Chondrocyte (in vitro differentiated cells): Measurements from ENCODE around the gene PLXNA4. TPM values are rescaled to one million over a fixed set of nuclear protein-coding genes. Genes with fewer than 3 reads are reported as not detected.
"Not testable (repeated sequence)": the region's sequence is repeated elsewhere in the genome, so short reads cannot be mapped to it uniquely, and the experiment has no call there.

Source experiments
- DNase-seq: peaks from one replicate; pipeline ENCODE4 v3.0.0; 2021; ENCODE audit warnings: mixed read lengths, low spot score
- H3K27ac Mint-ChIP-seq: one replicate; pipeline ENCODE4 v1.8.0; 2021; ENCODE audit warnings: mild to moderate bottlenecking, moderate library complexity, mixed read lengths; ENCODE audit not compliant: unreplicated experiment
- H3K27me3 Mint-ChIP-seq: 2 replicates; pipeline ENCODE4 v1.8.0; 2021; ENCODE audit warnings: low read depth, mixed read lengths
- H3K36me3 Mint-ChIP-seq: 2 replicates; pipeline ENCODE4 v1.8.0; 2021; ENCODE audit warnings: low read depth, mixed read lengths
- H3K4me1 Mint-ChIP-seq: 2 replicates; pipeline ENCODE4 v1.8.0; 2021; ENCODE audit warnings: low read depth, mild to moderate bottlenecking, mixed read lengths
- H3K4me3 Mint-ChIP-seq: one replicate; pipeline ENCODE4 v1.8.0; 2021; ENCODE audit warnings: mild to moderate bottlenecking, moderate library complexity, mixed read lengths; ENCODE audit not compliant: unreplicated experiment
- H3K9me3 Mint-ChIP-seq: 2 replicates; pipeline ENCODE4 v1.8.0; 2021; ENCODE audit warnings: low read depth, mixed read lengths
- total RNA-seq: library from RNA; stranded (reverse); gene quantifications from 3 replicates; pipeline ENCODE4 v1.2.1, GENCODE V29; 2021
- TF ChIP-seq, protein P1 (sequence below): fragments of 200-600 bp; sonication (generic); IDR thresholded peaks from 2 replicates; pipeline ENCODE4 v1.5.0; 2021; ENCODE audit warnings: antibody characterized with exemption, mild to moderate bottlenecking, moderate library complexity

PLXNA4 gene
- total RNA-seq, 1 donor from 2014 or later = 11.3 TPM

DNA sequence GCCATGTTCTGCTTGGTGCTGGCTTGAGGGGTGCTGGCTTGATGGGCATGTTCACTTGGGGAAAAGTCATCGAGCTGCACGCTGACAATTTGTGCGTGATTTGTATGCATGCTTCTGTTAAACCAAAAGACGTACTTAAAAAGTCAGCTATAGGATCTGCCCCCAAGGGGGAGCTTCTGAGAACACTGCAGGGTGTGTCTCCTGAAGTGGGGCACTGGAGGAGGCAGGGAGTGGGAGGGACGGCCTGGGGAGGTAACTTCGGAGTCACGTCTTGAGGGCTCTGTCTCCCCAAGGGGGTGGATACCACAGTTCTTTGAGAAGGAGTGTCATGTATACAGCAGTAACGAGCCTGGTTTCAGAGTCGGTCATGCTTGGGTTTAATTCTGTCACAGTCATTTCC lies 406.5 kb downstream of the PLXNA4 start:
- Mint-ChIP-seq H3K27me3 (no peaks in the 10 kb centered on the region), H3K9me3 (no peaks in the 10 kb centered on the region), H3K27ac (no peak overlapping the region), H3K4me3 (no peak overlapping the region), H3K36me3 (peaks cover 10% of the 10 kb centered on the region), H3K4me1 (no peaks in the 10 kb centered on the region)
- TF ChIP-seq, protein P1, sequence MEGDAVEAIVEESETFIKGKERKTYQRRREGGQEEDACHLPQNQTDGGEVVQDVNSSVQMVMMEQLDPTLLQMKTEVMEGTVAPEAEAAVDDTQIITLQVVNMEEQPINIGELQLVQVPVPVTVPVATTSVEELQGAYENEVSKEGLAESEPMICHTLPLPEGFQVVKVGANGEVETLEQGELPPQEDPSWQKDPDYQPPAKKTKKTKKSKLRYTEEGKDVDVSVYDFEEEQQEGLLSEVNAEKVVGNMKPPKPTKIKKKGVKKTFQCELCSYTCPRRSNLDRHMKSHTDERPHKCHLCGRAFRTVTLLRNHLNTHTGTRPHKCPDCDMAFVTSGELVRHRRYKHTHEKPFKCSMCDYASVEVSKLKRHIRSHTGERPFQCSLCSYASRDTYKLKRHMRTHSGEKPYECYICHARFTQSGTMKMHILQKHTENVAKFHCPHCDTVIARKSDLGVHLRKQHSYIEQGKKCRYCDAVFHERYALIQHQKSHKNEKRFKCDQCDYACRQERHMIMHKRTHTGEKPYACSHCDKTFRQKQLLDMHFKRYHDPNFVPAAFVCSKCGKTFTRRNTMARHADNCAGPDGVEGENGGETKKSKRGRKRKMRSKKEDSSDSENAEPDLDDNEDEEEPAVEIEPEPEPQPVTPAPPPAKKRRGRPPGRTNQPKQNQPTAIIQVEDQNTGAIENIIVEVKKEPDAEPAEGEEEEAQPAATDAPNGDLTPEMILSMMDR = no peak
- DNase-seq = no peak

DNA sequence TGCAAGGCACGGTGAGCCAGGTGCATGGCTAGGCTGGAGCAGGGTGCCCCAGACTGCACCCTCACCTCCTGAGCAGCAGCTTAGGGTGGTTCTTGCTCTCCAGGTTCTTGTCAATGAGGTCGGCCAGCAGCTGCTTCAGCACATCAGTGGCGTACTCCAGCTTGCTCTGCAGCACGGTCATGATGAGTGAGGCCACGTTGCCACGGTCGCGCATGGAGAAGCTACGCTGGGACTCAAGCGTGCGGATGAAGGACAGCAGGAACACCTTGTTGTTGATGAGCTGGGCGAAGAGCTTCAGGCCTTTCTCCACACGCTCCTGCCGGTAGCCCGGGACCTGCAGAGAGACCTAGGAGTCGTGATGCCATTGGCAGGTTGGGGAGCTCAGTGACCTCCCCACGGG lies 408.0 kb downstream of the PLXNA4 start:
- peaks cover 12% of the 10 kb centered on the region for H3K36me3 Mint-ChIP-seq
- H3K27ac Mint-ChIP-seq = no peak overlapping the region
- TF ChIP-seq, protein P1 = no peak
- H3K4me3 Mint-ChIP-seq = no peak overlapping the region
- no peaks in the 10 kb centered on the region for H3K27me3 Mint-ChIP-seq
- no peaks in the 10 kb centered on the region for H3K4me1 Mint-ChIP-seq
- no peak for DNase-seq
- H3K9me3 Mint-ChIP-seq = no peaks in the 10 kb centered on the region

DNA sequence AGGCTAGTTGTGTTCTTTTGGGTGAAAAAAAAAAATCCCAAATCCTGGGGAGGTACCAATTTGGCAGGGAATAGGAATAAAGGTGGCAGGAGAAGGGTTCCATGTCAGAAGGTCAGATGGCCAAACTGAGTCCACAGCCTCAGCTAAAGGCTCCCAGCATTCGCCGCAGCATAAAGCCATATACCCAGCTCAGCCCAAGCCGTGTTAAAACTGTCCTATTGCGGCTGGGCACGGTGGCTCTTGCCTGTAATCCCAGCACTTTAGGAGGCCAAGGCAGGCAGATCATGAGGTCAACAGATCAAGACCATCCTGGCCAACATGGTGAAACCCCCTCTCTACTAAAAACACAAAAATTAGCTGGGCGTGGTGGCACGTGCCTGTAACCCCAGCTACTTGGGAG lies 410.6 kb downstream of the PLXNA4 start:
- not testable (repeated sequence) for DNase-seq, H3K4me1 Mint-ChIP-seq, H3K27ac Mint-ChIP-seq, H3K27me3 Mint-ChIP-seq, H3K4me3 Mint-ChIP-seq, H3K9me3 Mint-ChIP-seq
- peaks cover 11% of the 10 kb centered on the region for H3K36me3 Mint-ChIP-seq

DNA sequence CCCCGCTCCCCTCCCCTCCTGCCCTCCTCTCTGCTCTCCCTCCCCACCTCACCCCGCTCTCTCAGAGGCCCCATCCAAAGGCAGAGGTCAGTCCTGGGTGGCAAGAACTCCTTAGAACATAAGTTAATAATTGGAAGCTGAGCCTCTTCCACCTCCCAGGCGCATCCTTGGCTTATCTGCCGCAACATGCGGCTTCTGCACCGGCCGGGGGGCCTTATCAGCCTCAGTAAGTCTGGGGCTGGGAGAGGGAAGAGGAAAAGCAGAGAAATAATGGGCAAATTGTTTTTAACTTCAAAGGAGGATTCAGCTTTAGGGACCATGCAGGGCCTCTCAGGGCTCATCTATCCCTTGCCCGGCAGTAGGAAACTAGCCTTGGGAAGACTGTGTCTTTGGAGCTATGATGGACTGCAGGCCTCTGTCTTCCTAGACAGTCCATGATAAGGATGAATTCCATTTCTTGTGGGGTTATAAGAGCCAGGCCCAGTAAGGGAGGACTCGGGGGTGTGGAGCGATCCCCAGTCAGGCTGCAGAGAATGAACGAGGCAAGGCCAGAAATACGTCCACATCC lies 411.6 kb downstream of the PLXNA4 start:
- Mint-ChIP-seq H3K4me1 (peaks cover 8% of the 10 kb centered on the region), H3K27me3 (no peaks in the 10 kb centered on the region), H3K9me3 (no peaks in the 10 kb centered on the region), H3K36me3 (peaks cover 12% of the 10 kb centered on the region), H3K27ac (no peak overlapping the region), H3K4me3 (no peak overlapping the region)
- DNase-seq = no peak
- TF ChIP-seq, protein P1 = no peak

DNA sequence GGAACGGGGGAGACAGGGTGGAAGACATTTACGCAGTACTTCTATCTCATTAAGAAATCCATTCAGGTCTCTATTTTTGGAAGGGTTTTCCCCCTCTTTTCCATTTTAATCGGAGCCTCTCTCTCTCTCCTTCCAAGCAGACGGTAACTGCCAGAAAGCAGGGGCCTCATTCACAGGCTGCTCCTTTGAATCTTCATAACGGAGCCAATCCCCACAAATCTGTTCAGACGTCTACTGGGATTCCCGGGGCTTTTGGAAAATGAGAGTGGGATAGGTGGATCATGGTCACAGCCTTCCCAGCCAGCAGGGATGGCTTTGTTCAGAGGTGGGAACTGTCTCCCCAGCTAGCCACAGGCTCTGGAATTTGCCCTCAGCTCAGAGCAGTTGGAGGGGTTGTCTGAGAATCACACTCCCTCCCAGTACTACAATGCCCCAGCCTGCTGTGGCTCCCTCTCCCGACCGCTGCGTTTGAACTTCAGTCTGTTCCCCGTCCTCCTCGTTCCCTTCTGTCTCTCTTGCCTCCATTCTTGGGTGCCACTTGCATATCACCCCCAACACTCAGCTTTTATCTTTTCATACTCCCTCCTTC lies 413.6 kb downstream of the PLXNA4 start:
- TF ChIP-seq, protein P1 = no peak
- Mint-ChIP-seq H3K27me3 (no peaks in the 10 kb centered on the region), H3K4me1 (peaks cover 8% of the 10 kb centered on the region), H3K27ac (no peak overlapping the region), H3K4me3 (no peak overlapping the region), H3K9me3 (no peaks in the 10 kb centered on the region), H3K36me3 (peaks cover 19% of the 10 kb centered on the region)
- DNase-seq = no peak

DNA sequence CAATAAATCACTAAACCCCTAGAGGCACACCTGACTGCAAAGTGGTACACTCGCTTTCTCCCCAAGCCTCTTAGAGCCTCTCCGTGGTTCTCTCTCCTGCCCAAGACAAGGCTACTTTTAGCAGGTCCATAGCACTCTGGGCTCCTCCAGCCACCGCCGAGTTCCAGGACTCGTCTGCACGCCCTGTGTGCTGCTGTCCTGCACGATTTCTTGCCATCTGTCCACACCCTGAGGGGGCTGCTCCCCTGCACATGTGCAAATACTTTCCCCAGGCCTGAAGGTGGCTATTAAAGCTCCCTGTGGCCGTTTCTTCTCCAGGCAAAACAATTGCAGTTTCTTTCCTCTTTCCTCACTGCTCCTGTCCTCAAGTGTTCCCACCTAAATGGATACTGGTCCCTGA lies 414.3 kb downstream of the PLXNA4 start:
- no peak for DNase-seq
- Mint-ChIP-seq H3K4me1 (peaks cover 8% of the 10 kb centered on the region), H3K9me3 (no peaks in the 10 kb centered on the region), H3K36me3 (peaks cover 20% of the 10 kb centered on the region), H3K27me3 (no peaks in the 10 kb centered on the region), H3K4me3 (no peak overlapping the region), H3K27ac (no peak overlapping the region)
- TF ChIP-seq, protein P1 = no peak
